ENCODE data around the gene CD53. TPM values are rescaled to one million over a fixed set of nuclear protein-coding genes. Genes with fewer than 3 reads are reported as not detected.

The CD53 gene
- total and polyA plus RNA-seq, 2 of the 4 experiments (the other 2 are of a cell fraction), result not detected

GRCh38 chr1:110945626-110946025, 72.7 kb downstream of the CD53 start:
- TF ChIP-seq RAD21 (IDR thresholded peaks at IDR 0.05; ENCODE audit: low read length) (no peak), MAZ (IDR thresholded peaks at IDR 0.05; ENCODE audit: borderline replicate concordance, low read depth, low read length) (no peak), SMC3 (IDR thresholded peaks at IDR 0.05; ENCODE audit: low read depth, low read length) (no peak), ELK1 (IDR thresholded peaks at IDR 0.05; ENCODE audit: borderline replicate concordance, low read depth, low read length) (no peak), RFX5 (IDR thresholded peaks at IDR 0.05; ENCODE audit: low read depth, low read length) (no peak), CHD1 (IDR thresholded peaks at IDR 0.05; ENCODE audit: low read depth, low read length) (no peak), CEBPB (IDR thresholded peaks at IDR 0.05; ENCODE audit: low read depth, low read length) (no peak), MXI1 (IDR thresholded peaks at IDR 0.05; ENCODE audit: borderline replicate concordance, low read depth, low read length) (no peak), MAFK (IDR thresholded peaks at IDR 0.05; ENCODE audit: low read depth, low read length) (no peak), CTCF (conservative IDR thresholded peaks at IDR 0.05; ENCODE audit: low read depth, low read length) (no peak), USF2 (IDR thresholded peaks at IDR 0.05; ENCODE audit: low read depth, low read length) (no peak), POLR2A (IDR thresholded peaks at IDR 0.05; ENCODE audit: low read depth, low read length) (no peak), NFE2L2 (IDR thresholded peaks at IDR 0.05; ENCODE audit: low read depth, low read length) (no peak)
- Histone ChIP-seq H3K79me1 (ENCODE audit: low read depth in 1 of 2, low read length in 2 of 2) (no peaks in the 10 kb centered on the region), H2AK9ac (replicated peaks; ENCODE audit: low read depth, low read length, poor library complexity) (no peak overlapping the region), H3K4me1 (ENCODE audit: control insufficient read depth, insufficient read depth, low read length) (no peaks in the 10 kb centered on the region), H2AK5ac (ENCODE audit: low read depth, low read length) (no peak overlapping the region), H3K4me3 (ENCODE audit: insufficient read depth, low read depth, low read length) (no peak overlapping the region), H3K27me3 (ENCODE audit: control insufficient read depth, insufficient read depth, low read length) (no peaks in the 10 kb centered on the region), H3K36me3 (ENCODE audit: control insufficient read depth, insufficient read depth, low read length) (peaks cover 8% of the 10 kb centered on the region), H3K14ac (replicated peaks; ENCODE audit: low read depth, low read length) (no peak overlapping the region), H4K91ac (ENCODE audit: insufficient read depth, low read depth, low read length) (no peak overlapping the region), H2BK15ac (ENCODE audit: low read depth, low read length) (no peak overlapping the region), H2BK5ac (ENCODE audit: low read depth, low read length, poor library complexity, severe bottlenecking) (no peak overlapping the region), H2BK20ac (ENCODE audit: low read depth, low read length) (no peak overlapping the region), H3K9me3 (ENCODE audit: control insufficient read depth, insufficient read depth, low read length) (no peaks in the 10 kb centered on the region), H3K4ac (ENCODE audit: low read depth, low read length) (no peak overlapping the region), H3K18ac (ENCODE audit: low read depth, low read length) (no peak overlapping the region), H4K20me1 (ENCODE audit: insufficient read depth, low read length) (no peaks in the 10 kb centered on the region), H3K4me2 (ENCODE audit: low read depth, low read length) (no peak overlapping the region), H4K5ac (ENCODE audit: low read depth, low read length) (no peak overlapping the region), H2BK120ac (ENCODE audit: low read depth, low read length) (no peak overlapping the region), H4K8ac (ENCODE audit: low read depth in 2 of 2, low read length in 2 of 2) (no peak overlapping the region), H3K9me1 (ENCODE audit: insufficient read depth, low read length) (no peaks in the 10 kb centered on the region), H2AFZ (replicated peaks; ENCODE audit: low read length, poor library complexity) (no peak overlapping the region), H3K23ac (ENCODE audit: low read depth, low read length) (no peak overlapping the region), H3K56ac (ENCODE audit: extremely low read depth, insufficient read depth, low read length) (no peak overlapping the region), H3K9ac (ENCODE audit: low read depth, low read length) (no peak overlapping the region), H3K27ac (ENCODE audit: insufficient read depth, low read length) (no peak overlapping the region)
- intact Hi-C loops (cut with micrococcal nuclease), result no loop called here
- ATAC-seq (ENCODE audit: low read depth), result no peak
- dilution Hi-C loops (cut with HindIII; ENCODE audit: low sequenced_read_pairs, unreplicated experiment), result no loop called here
- CTCF ChIA-PET, result no interaction called here
- POLR2A ChIA-PET (ENCODE audit: unreplicated experiment), result no interaction called here
- BruUV-seq (replicated peaks), result no TSS peak
- WGBS, 2 experiments (ENCODE audit: extremely low coverage in 2 of 2, insufficient read length in 1 of 2), result no CpG with 5 or more reads among the region's 2 CpGs
- in situ Hi-C loops (cut with MboI; ENCODE audit: low sequenced_read_pairs), result no loop called here
- DNase-seq, result no peak

All from IMR-90 (cell line).